ENCODE data around the gene TUBA3C.

DNA sequence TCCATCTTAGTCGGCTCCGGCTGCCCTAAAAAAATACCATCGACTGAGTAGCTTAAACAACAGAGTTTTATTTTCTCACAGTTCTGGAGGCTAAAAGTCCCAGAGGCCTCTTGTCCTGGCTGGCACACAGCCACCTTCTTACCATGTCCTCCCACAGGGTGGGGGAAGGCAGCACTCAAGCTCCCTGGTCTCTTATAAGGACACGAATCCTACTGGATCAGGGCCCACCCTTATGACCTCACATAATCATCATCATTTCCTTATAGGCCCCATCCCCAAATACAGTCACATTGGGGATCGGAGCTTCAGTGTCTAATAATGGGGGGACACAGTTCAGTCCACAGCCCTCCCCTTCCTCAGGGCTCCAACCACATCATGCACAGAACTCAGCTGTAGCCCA lies 2.6 kb upstream of the TUBA3C start:
- TF ChIP-seq, protein P1, sequence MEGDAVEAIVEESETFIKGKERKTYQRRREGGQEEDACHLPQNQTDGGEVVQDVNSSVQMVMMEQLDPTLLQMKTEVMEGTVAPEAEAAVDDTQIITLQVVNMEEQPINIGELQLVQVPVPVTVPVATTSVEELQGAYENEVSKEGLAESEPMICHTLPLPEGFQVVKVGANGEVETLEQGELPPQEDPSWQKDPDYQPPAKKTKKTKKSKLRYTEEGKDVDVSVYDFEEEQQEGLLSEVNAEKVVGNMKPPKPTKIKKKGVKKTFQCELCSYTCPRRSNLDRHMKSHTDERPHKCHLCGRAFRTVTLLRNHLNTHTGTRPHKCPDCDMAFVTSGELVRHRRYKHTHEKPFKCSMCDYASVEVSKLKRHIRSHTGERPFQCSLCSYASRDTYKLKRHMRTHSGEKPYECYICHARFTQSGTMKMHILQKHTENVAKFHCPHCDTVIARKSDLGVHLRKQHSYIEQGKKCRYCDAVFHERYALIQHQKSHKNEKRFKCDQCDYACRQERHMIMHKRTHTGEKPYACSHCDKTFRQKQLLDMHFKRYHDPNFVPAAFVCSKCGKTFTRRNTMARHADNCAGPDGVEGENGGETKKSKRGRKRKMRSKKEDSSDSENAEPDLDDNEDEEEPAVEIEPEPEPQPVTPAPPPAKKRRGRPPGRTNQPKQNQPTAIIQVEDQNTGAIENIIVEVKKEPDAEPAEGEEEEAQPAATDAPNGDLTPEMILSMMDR (IDR thresholded peaks at IDR 0.05), result no peak
- no peak for TF ChIP-seq POLR2A (IDR thresholded peaks at IDR 0.05)
